Daoy (cell line): ENCODE data around the gene RGS7BP. TPM values are rescaled to one million over a fixed set of nuclear protein-coding genes. Genes with fewer than 3 reads are reported as not detected.
A peak's percentile ranks its signal among the peaks of the same experiment; 100 is the strongest.

Source experiments
- DNase-seq: peaks from one replicate; pipeline ENCODE4 v3.0.0-alpha.2; 2015; ENCODE audit warnings: low read depth
- total RNA-seq: library from RNA; depleted of rRNA; stranded (reverse); fragments of >200 nt; shearing (Covaris generic); gene quantifications from 2 replicates; pipeline ENCODE4 v1.2.3, GENCODE V29; 2014; rRNA removed

RGS7BP gene
- 0.09 TPM in 1 of 2 replicates, not detected in the other for total RNA-seq

GRCh38 chr5:64505769-64506566 lies at the start of gene RGS7BP:
RGS7BP (plus strand) TSS chr5:64506015; CDS start chr5:64506625, 610 bp downstream.
- peak; percentile 45 for DNase-seq

- DNase-seq = no peak
Observed at GRCh38 chr5:64457846-64458245, 48.0 kb upstream of the RGS7BP start.

- no peak for DNase-seq
Observed at GRCh38 chr5:64458948-64459347, 46.9 kb upstream of the RGS7BP start.

- DNase-seq = no peak
Observed at GRCh38 chr5:64462391-64462790, 43.4 kb upstream of the RGS7BP start.

- DNase-seq = no peak
Observed at GRCh38 chr5:64486163-64486562, 19.7 kb upstream of the RGS7BP start.

- no peak for DNase-seq
Observed at GRCh38 chr5:64487283-64487682, 18.5 kb upstream of the RGS7BP start.

- DNase-seq = no peak
Observed at GRCh38 chr5:64489857-64490256, 16.0 kb upstream of the RGS7BP start.

GRCh38 chr5:64497386-64497785 lies 8.4 kb upstream of the RGS7BP start:
- peak; percentile 39 for DNase-seq

GRCh38 chr5:64502196-64502595 lies 3.6 kb upstream of the RGS7BP start:
- DNase-seq = no peak

- DNase-seq = no peak
Observed at GRCh38 chr5:64506567-64507263, 900 bp downstream of the RGS7BP start.

- no peak for DNase-seq
Observed at GRCh38 chr5:64507264-64507605, 1.4 kb downstream of the RGS7BP start.

DNA sequence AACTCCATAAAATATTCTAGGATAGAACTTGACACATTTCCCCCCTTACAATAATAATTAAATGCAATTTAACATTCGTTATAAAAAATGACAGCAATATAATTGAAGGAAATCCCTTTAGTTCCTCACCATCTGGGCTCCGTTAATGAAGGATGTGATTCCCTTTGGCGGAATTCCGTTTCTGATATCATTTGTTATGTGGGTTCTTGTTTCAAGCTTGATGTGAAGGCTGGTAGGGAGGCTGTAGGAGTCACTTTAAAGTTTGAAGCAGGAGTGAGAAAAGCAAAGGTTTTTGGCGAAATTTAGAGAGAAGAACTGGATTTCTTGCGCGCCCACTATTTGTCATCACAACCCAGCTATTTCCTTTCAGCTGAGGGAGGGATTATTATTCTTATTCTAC lies 4.0 kb downstream of the RGS7BP start:
- no peak for DNase-seq

GRCh38 chr5:64513492-64513891 lies 7.7 kb downstream of the RGS7BP start:
- no peak for DNase-seq

GRCh38 chr5:64514612-64515011 lies 8.8 kb downstream of the RGS7BP start:
- DNase-seq = no peak

- no peak for DNase-seq
Observed at GRCh38 chr5:64516216-64516615, 10.4 kb downstream of the RGS7BP start.

GRCh38 chr5:64518793-64519192 lies 13.0 kb downstream of the RGS7BP start:
- DNase-seq = no peak

DNA sequence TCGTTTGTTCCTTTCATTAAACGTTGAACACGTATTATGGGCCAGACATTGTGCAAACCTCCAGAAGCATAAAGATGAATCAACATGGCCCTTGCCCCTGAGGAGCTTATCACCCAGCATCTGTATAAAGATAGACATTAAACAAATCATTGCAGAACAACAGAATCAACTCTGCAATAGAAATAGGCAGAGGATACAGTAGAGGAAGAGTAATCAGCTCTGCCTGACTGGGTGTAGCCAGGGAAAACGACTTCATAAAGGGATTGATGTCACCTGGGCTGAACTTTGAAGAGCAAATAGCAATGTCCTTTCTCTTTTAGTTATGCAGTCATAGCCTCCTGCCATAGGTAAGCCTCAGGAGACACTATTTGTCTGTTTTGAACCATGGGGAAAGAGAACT lies 13.4 kb downstream of the RGS7BP start:
- no peak for DNase-seq

GRCh38 chr5:64526734-64527439 lies 21.1 kb downstream of the RGS7BP start:
- DNase-seq = no peak

DNA sequence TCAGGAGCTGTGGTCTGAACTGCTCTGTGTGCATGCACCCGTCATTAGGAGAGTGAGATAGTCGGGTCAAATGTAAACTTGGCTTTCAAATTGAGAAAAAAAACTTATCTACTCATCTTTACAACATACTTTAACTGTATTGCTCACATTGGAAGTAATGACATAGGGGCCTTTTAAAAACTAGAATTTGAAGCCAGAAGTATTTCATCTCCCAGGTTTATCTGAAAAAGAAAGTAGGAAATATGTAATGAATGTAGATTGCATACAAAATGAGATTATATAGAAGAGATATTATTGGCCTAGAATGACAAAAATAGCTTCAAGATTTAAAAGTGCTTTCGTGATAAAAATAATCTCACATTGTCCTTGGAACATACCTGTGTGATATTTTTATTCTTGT lies 24.3 kb downstream of the RGS7BP start:
- no peak for DNase-seq

- no peak for DNase-seq
Observed at GRCh38 chr5:64532212-64532611, 26.4 kb downstream of the RGS7BP start.

DNA sequence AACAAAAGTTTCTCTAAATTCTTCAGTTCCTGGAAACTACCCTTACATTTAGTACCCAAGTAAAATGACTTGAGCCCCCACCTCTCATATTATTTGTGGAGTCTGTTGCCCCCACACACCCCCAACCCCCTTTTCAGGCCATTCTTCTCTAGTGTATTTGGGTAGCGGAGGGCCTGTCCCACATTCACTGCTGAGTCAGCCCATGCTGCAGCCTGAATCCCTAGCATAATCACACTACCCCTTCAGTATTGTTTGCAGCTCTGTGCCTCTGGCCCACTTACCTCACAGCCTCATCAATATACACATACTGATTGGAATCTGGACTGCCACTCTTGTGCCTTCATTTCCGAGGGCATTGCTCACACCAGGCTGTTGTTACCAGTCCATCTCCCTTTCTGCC lies 26.8 kb downstream of the RGS7BP start:
- DNase-seq = no peak

DNA sequence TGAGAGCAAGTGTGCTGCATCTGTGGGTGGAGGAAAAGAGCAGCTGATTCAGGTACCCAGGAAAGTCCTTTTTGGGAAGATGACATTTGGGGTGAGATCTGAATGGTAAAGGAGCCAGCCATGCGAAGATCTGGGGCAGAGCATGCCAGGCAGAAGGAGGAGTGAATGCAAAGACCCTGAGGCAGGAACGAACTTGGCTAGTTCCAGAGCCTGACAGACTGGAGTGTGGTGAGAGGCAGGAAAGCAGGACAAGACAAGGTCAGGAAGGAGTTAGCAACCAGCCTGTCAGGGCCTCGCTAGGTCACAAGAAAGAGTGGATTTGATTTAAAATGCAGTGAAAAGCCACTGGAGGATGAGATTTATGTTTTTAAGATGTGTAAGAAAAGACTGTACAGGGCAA lies 28.2 kb downstream of the RGS7BP start:
- DNase-seq = no peak

- DNase-seq = no peak
Observed at GRCh38 chr5:64557911-64558310, 52.1 kb downstream of the RGS7BP start.
